Trophoblast cell (in vitro differentiated cells and primary cell): ENCODE measurements around the gene ST7.

Source experiments
- DNase-seq, 2 donors: peaks; one replicate each; pipeline ENCODE4 v3.0.0-alpha.2; 2016
- H2AFZ ChIP-seq: 2 replicates; pipeline ENCODE4 v1.6.1; 2013; ENCODE audit warnings: low read length, moderate library complexity, mild to moderate bottlenecking; ENCODE audit not compliant: insufficient read depth, poor library complexity
- H2AK5ac ChIP-seq: 2 replicates; pipeline ENCODE4 v1.6.1; 2013; ENCODE audit warnings: mild to moderate bottlenecking, low read length
- H2BK120ac ChIP-seq: 2 replicates; pipeline ENCODE4 v1.6.1; 2013; ENCODE audit warnings: low read length, mild to moderate bottlenecking, moderate library complexity; ENCODE audit not compliant: insufficient read depth, poor library complexity
- H2BK12ac ChIP-seq: 2 replicates; pipeline ENCODE4 v1.6.1; 2013; ENCODE audit warnings: mild to moderate bottlenecking, low read length, moderate library complexity
- H2BK5ac ChIP-seq: 2 replicates; pipeline ENCODE4 v1.6.1; 2013; ENCODE audit warnings: low read length, low read depth, moderate library complexity, mild to moderate bottlenecking; ENCODE audit not compliant: poor library complexity
- H3K14ac ChIP-seq: 2 replicates; pipeline ENCODE4 v1.6.1; 2013; ENCODE audit warnings: mild to moderate bottlenecking, low read length
- H3K18ac ChIP-seq: 2 replicates; pipeline ENCODE4 v1.6.1; 2013; ENCODE audit warnings: mild to moderate bottlenecking, low read length
- H3K23ac ChIP-seq: 2 replicates; pipeline ENCODE4 v1.6.1; 2013; ENCODE audit warnings: low read length
- H3K27ac ChIP-seq: 2 replicates; pipeline ENCODE4 v1.5.1; 2013; ENCODE audit warnings: low read depth, mild to moderate bottlenecking, inconsistent platforms, low read length, moderate library complexity
- H3K27me3 ChIP-seq: 2 replicates; pipeline ENCODE4 v1.6.1; 2013; ENCODE audit warnings: inconsistent platforms, mild to moderate bottlenecking, low read length, moderate library complexity; ENCODE audit not compliant: insufficient read depth
- H3K36me3 ChIP-seq, 2 experiments: 1 replicate in 1 of 2; 2 replicates in 1 of 2; pipeline ENCODE4 v1.6.1; 2013; ENCODE audit warnings: low read length in 2 of 2, mild to moderate bottlenecking in 2 of 2, moderate library complexity in 1 of 2; ENCODE audit not compliant: insufficient read depth in 2 of 2, control insufficient read depth in 1 of 2
- H3K4ac ChIP-seq: 2 replicates; pipeline ENCODE4 v1.6.1; 2013; ENCODE audit warnings: low read depth, mild to moderate bottlenecking, low read length, moderate library complexity
- H3K4me1 ChIP-seq, 2 experiments: 1 replicate in 1 of 2; 2 replicates in 1 of 2; pipeline ENCODE4 v1.6.1; 2013; ENCODE audit warnings: low read length in 2 of 2, mild to moderate bottlenecking in 2 of 2, moderate library complexity in 1 of 2; ENCODE audit not compliant: insufficient read depth in 2 of 2, control insufficient read depth in 1 of 2
- H3K4me2 ChIP-seq: 2 replicates; pipeline ENCODE4 v1.6.1; 2013; ENCODE audit warnings: inconsistent platforms, mild to moderate bottlenecking, low read length, moderate library complexity
- H3K4me3 ChIP-seq: 2 replicates; pipeline ENCODE4 v1.5.1; 2013; ENCODE audit warnings: mild to moderate bottlenecking, low read depth, low read length, inconsistent platforms
- H3K79me1 ChIP-seq: one replicate; pipeline ENCODE4 v1.6.1; 2013; ENCODE audit warnings: low read length
- H3K79me2 ChIP-seq: 2 replicates; pipeline ENCODE4 v1.6.1; 2013; ENCODE audit warnings: low read length, mild to moderate bottlenecking; ENCODE audit not compliant: control insufficient read depth, insufficient read depth, poor library complexity
- H3K9ac ChIP-seq: 2 replicates; pipeline ENCODE4 v1.6.1; 2013; ENCODE audit warnings: mild to moderate bottlenecking, low read length
- H3K9me3 ChIP-seq: 2 replicates; pipeline ENCODE4 v1.6.1; 2013; ENCODE audit warnings: low read depth, mild to moderate bottlenecking, control low read depth, inconsistent platforms, low read length; ENCODE audit not compliant: insufficient read depth
- H4K12ac ChIP-seq: 2 replicates; pipeline ENCODE4 v1.6.1; 2013; ENCODE audit warnings: low read depth, mild to moderate bottlenecking, low read length, moderate library complexity
- H4K8ac ChIP-seq: 2 replicates; pipeline ENCODE4 v1.6.1; 2013; ENCODE audit warnings: low read depth, mild to moderate bottlenecking, low read length, moderate library complexity
- H4K91ac ChIP-seq: one replicate; pipeline ENCODE4 v1.6.1; 2013; ENCODE audit warnings: low read depth, mild to moderate bottlenecking, low read length, moderate library complexity
- WGBS: extraction: QIAGEN DNeasy Blood & Tissue Kit; methylation state at CpG from one replicate; pipeline ENCODE4 v1.1.7; 2013; ENCODE audit warnings: missing lambda C conversion rate; ENCODE audit not compliant: insufficient read length, insufficient coverage; ENCODE audit errors: extremely low coverage; 5-methylcytosine and 5-hydroxymethylcytosine counted together

Gene ST7

GRCh38 chr7:117202511-117202910 lies 249.2 kb downstream of the ST7 start:
- H3K4ac ChIP-seq, result no peak overlapping the region
- H3K27ac ChIP-seq, result no peak overlapping the region
- no peak for DNase-seq
- H3K79me1 ChIP-seq, result no peaks in the 10 kb centered on the region
- no peak overlapping the region for H4K12ac ChIP-seq
- H3K14ac ChIP-seq, result no peak overlapping the region
- H4K8ac ChIP-seq, result no peak overlapping the region
- H3K18ac ChIP-seq, result no peak overlapping the region
- no peak overlapping the region for H2AFZ ChIP-seq
- no peak overlapping the region for H2AK5ac ChIP-seq
- H3K79me2 ChIP-seq, result no peaks in the 10 kb centered on the region
- no peak overlapping the region for H4K91ac ChIP-seq
- H3K27me3 ChIP-seq, result no peaks in the 10 kb centered on the region
- no peaks in the 10 kb centered on the region for H3K9me3 ChIP-seq
- H3K4me1 ChIP-seq, result no peaks in the 10 kb centered on the region
- no peaks in the 10 kb centered on the region for H3K36me3 ChIP-seq
- no peak overlapping the region for H3K4me3 ChIP-seq
- H3K4me2 ChIP-seq, result no peak overlapping the region
- H2BK12ac ChIP-seq, result no peak overlapping the region
- WGBS, result no CpG with 5 or more reads among the region's 3 CpGs
- H2BK120ac ChIP-seq, result no peak overlapping the region
- H3K9ac ChIP-seq, result no peak overlapping the region
- H3K23ac ChIP-seq, result no peak overlapping the region
- no peak overlapping the region for H2BK5ac ChIP-seq

DNA sequence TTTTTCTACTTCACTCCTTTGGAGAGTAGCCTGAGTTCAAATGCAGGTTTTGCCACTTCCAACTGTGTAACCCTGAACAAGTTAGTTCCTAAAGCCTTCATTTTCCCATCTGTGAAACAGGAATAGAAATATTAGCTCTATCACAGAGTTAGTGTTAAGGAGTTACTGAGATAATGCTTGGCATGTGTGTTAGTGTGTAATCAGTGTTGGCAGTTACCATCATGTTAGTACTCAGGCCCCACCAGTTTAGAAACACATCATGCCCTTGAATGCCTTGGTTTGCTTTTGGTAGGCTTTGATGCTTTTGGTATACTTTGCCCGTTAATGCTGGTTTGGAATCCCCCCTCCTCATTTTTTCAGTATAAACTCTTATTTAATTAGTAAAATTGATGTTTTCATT lies 249.9 kb downstream of the ST7 start:
- H3K79me2 ChIP-seq, result no peaks in the 10 kb centered on the region
- H4K8ac ChIP-seq, result no peak overlapping the region
- no peak overlapping the region for H2AK5ac ChIP-seq
- no peak overlapping the region for H2BK120ac ChIP-seq
- H3K9me3 ChIP-seq, result no peaks in the 10 kb centered on the region
- no peak overlapping the region for H3K4me3 ChIP-seq
- H3K27me3 ChIP-seq, result no peaks in the 10 kb centered on the region
- H3K79me1 ChIP-seq, result no peaks in the 10 kb centered on the region
- H2BK5ac ChIP-seq, result no peak overlapping the region
- no peaks in the 10 kb centered on the region for H3K36me3 ChIP-seq
- H4K12ac ChIP-seq, result no peak overlapping the region
- no peak overlapping the region for H3K27ac ChIP-seq
- DNase-seq, result no peak
- no peak overlapping the region for H3K18ac ChIP-seq
- no peak overlapping the region for H3K14ac ChIP-seq
- H2AFZ ChIP-seq, result no peak overlapping the region
- H3K9ac ChIP-seq, result no peak overlapping the region
- H3K4me1 ChIP-seq, result no peaks in the 10 kb centered on the region
- no peak overlapping the region for H3K4ac ChIP-seq
- no CpG with 5 or more reads among the region's 1 CpG for WGBS
- H3K23ac ChIP-seq, result no peak overlapping the region
- H4K91ac ChIP-seq, result no peak overlapping the region
- H3K4me2 ChIP-seq, result no peak overlapping the region
- H2BK12ac ChIP-seq, result no peak overlapping the region

DNA sequence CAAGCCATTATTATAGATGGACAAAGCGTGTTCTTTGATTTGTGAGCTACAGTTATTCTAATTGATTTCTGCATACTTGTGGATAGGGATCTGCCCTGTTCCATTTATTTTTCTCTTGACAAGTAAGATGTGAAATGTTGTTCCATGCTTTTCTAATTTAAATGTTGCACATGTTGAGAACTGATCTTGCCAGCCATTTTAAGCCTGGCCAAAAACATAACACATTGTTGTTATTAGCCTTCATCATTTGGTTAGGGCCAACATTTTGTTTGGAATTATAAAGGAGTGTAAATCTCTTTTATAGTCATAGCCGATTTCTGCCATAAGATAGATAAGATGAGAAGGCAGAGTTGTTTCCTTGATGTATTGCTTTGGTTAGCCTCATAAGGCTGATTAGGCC lies 252.6 kb downstream of the ST7 start:
- no peak overlapping the region for H3K23ac ChIP-seq
- H3K79me2 ChIP-seq, result no peaks in the 10 kb centered on the region
- H3K27me3 ChIP-seq, result no peaks in the 10 kb centered on the region
- no peaks in the 10 kb centered on the region for H3K4me1 ChIP-seq
- H2BK120ac ChIP-seq, result no peak overlapping the region
- H3K4me2 ChIP-seq, result no peak overlapping the region
- no peak overlapping the region for H2BK12ac ChIP-seq
- H4K12ac ChIP-seq, result no peak overlapping the region
- no peak overlapping the region for H3K14ac ChIP-seq
- H2BK5ac ChIP-seq, result no peak overlapping the region
- no peak overlapping the region for H2AK5ac ChIP-seq
- no peak overlapping the region for H3K9ac ChIP-seq
- H4K8ac ChIP-seq, result no peak overlapping the region
- no CpG with 5 or more reads among the region's 2 CpGs for whole genome bisulfite sequencing
- H3K36me3 ChIP-seq, result peaks cover 2 to 5% of the 10 kb centered on the region in 2 experiments
- H3K4ac ChIP-seq, result no peak overlapping the region
- no peak overlapping the region for H4K91ac ChIP-seq
- H3K18ac ChIP-seq, result no peak overlapping the region
- H3K79me1 ChIP-seq, result no peaks in the 10 kb centered on the region
- no peak overlapping the region for H3K4me3 ChIP-seq
- DNase-seq, result no peak
- H3K9me3 ChIP-seq, result no peaks in the 10 kb centered on the region
- H3K27ac ChIP-seq, result no peak overlapping the region
- H2AFZ ChIP-seq, result no peak overlapping the region

- Histone ChIP-seq H3K27ac (no peak overlapping the region), H3K4me2 (no peak overlapping the region), H3K14ac (no peak overlapping the region), H3K27me3 (no peaks in the 10 kb centered on the region), H4K91ac (no peak overlapping the region), H3K79me2 (no peaks in the 10 kb centered on the region), H3K9me3 (no peaks in the 10 kb centered on the region), H3K18ac (no peak overlapping the region), H3K4me3 (no peak overlapping the region), H4K12ac (no peak overlapping the region), H3K23ac (no peak overlapping the region), H3K4ac (no peak overlapping the region), H2BK12ac (no peak overlapping the region), H3K4me1 (no peaks in the 10 kb centered on the region), H3K36me3 (peaks cover 2 to 5% of the 10 kb centered on the region in 2 experiments), H2BK5ac (no peak overlapping the region), H3K79me1 (no peaks in the 10 kb centered on the region), H2BK120ac (no peak overlapping the region), H3K9ac (no peak overlapping the region), H4K8ac (no peak overlapping the region), H2AK5ac (no peak overlapping the region), H2AFZ (no peak overlapping the region)
- WGBS, result no CpG with 5 or more reads among the region's 4 CpGs
- DNase-seq, result no peak
These were observed 255.0 kb downstream of the ST7 start for GRCh38 chr7:117208257-117208656.
